Effector memory CD8-positive, alpha-beta T cell (primary cell): ENCODE measurements around the gene PYM1.

Experiments used
- ATAC-seq: fragments of 150-1000 bp; cut with Tn5 transposase; replicated peaks from 2 replicates; pipeline ENCODE4 v1.10.0; 2021; ENCODE audit warnings: mild to moderate bottlenecking, moderate library complexity
- DNase-seq, 3 experiments: peaks; one replicate each; pipeline ENCODE4 v3.0.0; 2021
- H3K27ac Mint-ChIP-seq, 2 donors: one replicate each; pipeline ENCODE4 v1.8.0; 2022; ENCODE audit warnings: mild to moderate bottlenecking in 2 of 2, mixed read lengths in 2 of 2, moderate library complexity in 2 of 2
- H3K27me3 Mint-ChIP-seq, 2 donors: one replicate each; pipeline ENCODE4 v1.8.0; 2022; ENCODE audit warnings: mixed read lengths in 2 of 2
- H3K36me3 Mint-ChIP-seq: one replicate; pipeline ENCODE4 v1.8.0; 2022; ENCODE audit warnings: mild to moderate bottlenecking, moderate library complexity, mixed read lengths; ENCODE audit not compliant: insufficient read depth
- H3K4me1 Mint-ChIP-seq, 2 donors: one replicate each; pipeline ENCODE4 v1.8.0; 2022; ENCODE audit warnings: low read depth in 2 of 2, mixed read lengths in 2 of 2
- H3K4me3 Mint-ChIP-seq, 2 donors: one replicate each; pipeline ENCODE4 v1.8.0; 2022; ENCODE audit warnings: mild to moderate bottlenecking in 2 of 2, mixed read lengths in 2 of 2, moderate library complexity in 2 of 2
- H3K9me3 Mint-ChIP-seq, 2 donors: one replicate each; pipeline ENCODE4 v1.8.0; 2022; ENCODE audit warnings: mixed read lengths in 2 of 2

PYM1 gene

DNA sequence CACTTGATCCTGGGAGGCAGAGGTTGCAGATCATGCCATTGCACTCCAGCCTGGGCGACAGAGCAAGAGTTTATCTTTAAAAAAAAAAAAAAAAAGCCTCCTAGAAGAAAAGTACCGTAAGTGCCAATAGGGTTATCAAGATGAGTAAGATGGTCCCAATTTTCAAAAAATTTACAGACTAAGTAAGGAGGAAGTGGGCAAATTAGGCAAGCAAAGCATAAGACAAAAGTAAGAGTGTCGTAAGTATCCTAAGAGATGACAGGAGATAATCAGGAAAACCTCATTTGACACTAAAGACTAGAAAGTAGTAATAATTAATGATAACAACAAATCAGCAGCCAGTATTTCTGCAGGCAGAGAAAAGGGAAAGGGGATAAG lies 12.2 kb downstream of the PYM1 start:
- no peaks in the 10 kb centered on the region for H3K9me3 Mint-ChIP-seq
- H3K4me1 Mint-ChIP-seq = peaks cover 17 to 24% of the 10 kb centered on the region in 2 donors
- no peak overlapping the region for H3K27ac Mint-ChIP-seq
- H3K4me3 Mint-ChIP-seq = no peak overlapping the region
- DNase-seq = no peak
- H3K27me3 Mint-ChIP-seq = no peaks in the 10 kb centered on the region
- H3K36me3 Mint-ChIP-seq = peaks cover 47% of the 10 kb centered on the region
- no peak for ATAC-seq

DNA sequence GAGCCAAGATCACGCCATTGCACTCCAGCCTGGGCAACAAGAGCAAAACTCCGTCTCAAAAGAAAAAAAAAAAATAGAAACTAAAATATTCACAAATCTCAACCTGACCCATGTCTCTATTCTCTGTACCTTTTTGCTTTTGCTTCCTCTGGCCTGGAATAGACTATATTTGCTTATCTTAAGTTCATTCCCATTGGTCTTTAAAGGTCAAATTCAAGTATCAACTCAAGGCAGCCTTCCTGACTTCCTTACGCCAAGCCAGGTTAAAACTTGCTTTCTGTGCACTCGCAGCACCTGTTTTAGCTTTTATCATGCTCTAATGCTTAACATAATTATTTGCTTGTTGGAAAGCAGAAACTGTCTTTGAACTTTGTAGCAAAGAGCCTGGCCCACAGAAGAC lies 14.8 kb downstream of the PYM1 start:
- no peaks in the 10 kb centered on the region for H3K27me3 Mint-ChIP-seq
- no peak for ATAC-seq

DNA sequence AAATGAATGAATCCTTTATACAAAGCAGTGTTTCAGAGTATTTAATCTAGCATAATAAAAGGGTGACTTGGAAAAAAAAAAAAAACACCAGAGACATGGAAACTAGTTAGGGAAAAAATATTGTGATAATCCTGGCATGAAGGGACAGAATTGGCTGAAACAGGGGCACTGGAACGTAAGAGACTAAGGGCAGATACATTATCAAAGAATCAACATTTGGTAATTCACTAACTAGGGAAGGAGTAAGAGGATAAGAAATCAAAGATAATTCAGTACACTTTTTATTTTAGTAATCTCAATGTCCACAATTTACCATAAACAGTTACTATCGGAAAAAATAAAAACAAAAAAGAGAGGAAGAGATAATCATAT lies 18.2 kb downstream of the PYM1 start:
- no peaks in the 10 kb centered on the region for H3K27me3 Mint-ChIP-seq
- no peak for ATAC-seq
- H3K27ac Mint-ChIP-seq = peak overlapping the region in 1 of 2 donors; percentile 39
- no peaks in the 10 kb centered on the region for H3K9me3 Mint-ChIP-seq
- no peak overlapping the region for H3K4me3 Mint-ChIP-seq
- H3K36me3 Mint-ChIP-seq = peaks cover 26% of the 10 kb centered on the region
- peaks cover 15 to 23% of the 10 kb centered on the region in 2 donors for H3K4me1 Mint-ChIP-seq
- no peak for DNase-seq

More for the DNA sequence above, 14.8 kb downstream of the PYM1 start:
- DNase-seq = no peak
- Mint-ChIP-seq H3K9me3 (no peaks in the 10 kb centered on the region), H3K4me3 (no peak overlapping the region), H3K36me3 (peaks cover 40% of the 10 kb centered on the region), H3K27ac (peak overlapping the region; percentile 6 to 47), H3K4me1 (peaks cover 19 to 33% of the 10 kb centered on the region in 2 donors)

GRCh38 chr12:55908726-55909512 lies 18.8 kb downstream of the PYM1 start:
- H3K27me3 Mint-ChIP-seq = no peaks in the 10 kb centered on the region
- H3K27ac Mint-ChIP-seq = peak overlapping the region; percentile 30 to 39
- peaks cover 10 to 19% of the 10 kb centered on the region in 2 donors for H3K4me1 Mint-ChIP-seq
- ATAC-seq = no peak
- H3K9me3 Mint-ChIP-seq = no peaks in the 10 kb centered on the region
- DNase-seq = no peak
- H3K36me3 Mint-ChIP-seq = peaks cover 20% of the 10 kb centered on the region
- no peak overlapping the region for H3K4me3 Mint-ChIP-seq

DNA sequence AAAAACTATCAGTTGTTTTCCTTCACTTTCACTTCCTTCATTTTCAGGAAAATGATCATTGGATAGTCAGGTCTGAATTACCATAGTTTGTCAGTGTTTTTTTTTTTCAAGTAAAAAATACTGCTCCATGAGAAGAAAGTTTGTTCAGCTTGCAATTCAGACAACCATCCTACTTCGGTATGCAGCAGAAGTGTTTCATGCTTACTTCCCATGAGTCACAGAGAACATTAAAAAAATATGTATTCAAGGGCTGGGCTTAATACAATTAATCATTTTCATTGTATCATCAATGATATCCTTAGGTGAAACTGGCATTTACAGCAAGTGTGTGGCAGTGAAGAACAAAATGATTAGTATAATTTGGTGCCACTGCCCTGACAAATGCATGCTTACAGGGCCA lies 21.6 kb downstream of the PYM1 start:
- Mint-ChIP-seq H3K4me3 (no peak overlapping the region), H3K27me3 (no peaks in the 10 kb centered on the region), H3K9me3 (no peaks in the 10 kb centered on the region), H3K36me3 (peaks cover 24% of the 10 kb centered on the region), H3K4me1 (peaks cover 3 to 13% of the 10 kb centered on the region in 2 donors), H3K27ac (no peak overlapping the region)
- ATAC-seq (no peak), DNase-seq (no peak)

DNA sequence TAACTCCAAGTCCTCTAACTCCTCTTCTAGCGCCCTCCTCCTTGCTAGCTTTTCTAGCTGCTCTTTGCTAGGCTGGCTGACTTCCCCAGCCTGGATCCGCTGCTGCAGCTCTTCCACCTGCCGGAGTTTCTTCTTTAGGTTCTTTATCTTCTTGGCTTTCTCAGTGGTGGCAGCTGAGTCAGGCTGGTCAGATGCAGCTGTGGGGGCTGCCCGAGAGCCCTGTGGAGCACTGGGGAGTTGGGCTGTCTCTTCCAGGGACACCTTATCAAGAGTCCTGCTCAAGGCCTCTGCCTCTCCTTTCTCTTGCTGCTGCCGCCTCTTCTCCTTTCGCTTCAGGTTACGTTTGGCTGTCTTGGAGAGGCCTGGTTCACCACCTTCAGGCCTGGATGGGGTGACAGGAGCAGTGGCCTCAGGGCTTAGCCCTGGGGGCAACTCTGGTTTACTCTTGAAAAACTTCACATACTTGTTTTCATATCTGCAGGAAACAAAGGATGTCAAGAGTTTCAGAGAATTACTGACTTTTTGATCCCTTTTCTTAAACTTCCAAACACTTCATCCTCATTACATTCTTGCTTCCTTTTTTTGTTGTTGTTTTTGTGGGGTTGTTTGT lies 25.7 kb downstream of the PYM1 start:
- H3K9me3 Mint-ChIP-seq = no peaks in the 10 kb centered on the region
- no peak overlapping the region for H3K4me3 Mint-ChIP-seq
- H3K36me3 Mint-ChIP-seq = peaks cover 31% of the 10 kb centered on the region
- H3K4me1 Mint-ChIP-seq = peaks cover 2 to 4% of the 10 kb centered on the region in 2 donors
- H3K27me3 Mint-ChIP-seq = no peaks in the 10 kb centered on the region
- H3K27ac Mint-ChIP-seq = peak overlapping the region; percentile 70 to 84
- ATAC-seq (no peak), DNase-seq (no peak)

GRCh38 chr12:55899082-55899481 lies 28.6 kb downstream of the PYM1 start:
- Mint-ChIP-seq H3K4me3 (no peak overlapping the region), H3K36me3 (peaks cover 31% of the 10 kb centered on the region), H3K27me3 (no peaks in the 10 kb centered on the region), H3K4me1 (peaks cover 2 to 4% of the 10 kb centered on the region in 2 donors), H3K9me3 (no peaks in the 10 kb centered on the region), H3K27ac (peak overlapping the region; percentile 59 to 65)
- ATAC-seq = no peak
- no peak for DNase-seq

DNA sequence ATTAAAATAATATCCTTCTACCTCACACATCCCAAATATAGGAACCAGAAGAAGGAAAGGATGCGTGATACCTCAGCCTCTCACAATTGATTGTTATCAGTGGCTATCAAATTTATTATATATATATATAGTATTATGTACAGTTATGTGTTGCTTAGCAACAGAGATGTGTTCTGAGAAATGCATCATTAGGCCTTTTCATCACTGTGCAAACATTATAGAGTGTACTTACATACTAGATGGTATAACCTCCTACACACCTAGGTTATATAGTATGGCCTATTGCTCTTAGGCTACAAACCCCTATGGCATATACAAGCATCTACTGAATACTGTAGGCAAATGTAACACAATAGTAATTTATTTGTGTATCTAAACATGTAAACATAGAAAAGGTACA lies 34.0 kb downstream of the PYM1 start:
- H3K27ac Mint-ChIP-seq = peak overlapping the region in 1 of 2 donors; percentile 20
- no peaks in the 10 kb centered on the region for H3K36me3 Mint-ChIP-seq
- no peaks in the 10 kb centered on the region for H3K9me3 Mint-ChIP-seq
- H3K4me1 Mint-ChIP-seq = no peaks in the 10 kb centered on the region
- ATAC-seq (no peak), DNase-seq (no peak)
- no peak overlapping the region for H3K4me3 Mint-ChIP-seq
- H3K27me3 Mint-ChIP-seq = no peaks in the 10 kb centered on the region

DNA sequence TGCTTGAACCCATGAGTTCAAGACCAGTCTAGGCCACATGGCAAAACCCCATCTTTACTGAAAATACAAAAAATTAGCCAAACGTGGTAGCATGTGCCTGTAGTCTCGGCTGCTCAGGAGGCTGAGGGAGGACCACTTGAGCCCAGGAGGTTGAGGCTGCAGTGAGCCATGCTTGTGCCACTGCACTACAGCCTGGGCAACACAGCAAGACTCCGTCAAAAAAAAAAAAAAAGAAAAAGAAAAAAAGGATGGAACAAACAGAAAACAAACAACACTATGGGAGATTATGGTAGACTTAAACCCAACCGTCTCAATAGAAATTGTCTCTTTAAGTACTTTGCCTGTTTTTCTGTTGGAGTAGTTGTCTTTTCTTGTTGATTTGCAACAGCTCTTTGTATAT lies 36.4 kb downstream of the PYM1 start:
- DNase-seq (no peak), ATAC-seq (no peak)
- Mint-ChIP-seq H3K4me3 (no peak overlapping the region), H3K36me3 (no peaks in the 10 kb centered on the region), H3K9me3 (no peaks in the 10 kb centered on the region), H3K4me1 (no peaks in the 10 kb centered on the region), H3K27ac (no peak overlapping the region), H3K27me3 (no peaks in the 10 kb centered on the region)

- no peaks in the 10 kb centered on the region for H3K36me3 Mint-ChIP-seq
- H3K27me3 Mint-ChIP-seq = no peaks in the 10 kb centered on the region
- ATAC-seq (no peak), DNase-seq (no peak)
- H3K27ac Mint-ChIP-seq = no peak overlapping the region
- no peak overlapping the region for H3K4me3 Mint-ChIP-seq
- H3K4me1 Mint-ChIP-seq = no peaks in the 10 kb centered on the region
- no peaks in the 10 kb centered on the region for H3K9me3 Mint-ChIP-seq
These were observed 42.6 kb downstream of the PYM1 start for GRCh38 chr12:55885113-55885512.

- Mint-ChIP-seq H3K36me3 (no peaks in the 10 kb centered on the region), H3K4me1 (no peaks in the 10 kb centered on the region), H3K9me3 (peaks cover 0 to 10% of the 10 kb centered on the region in 2 donors), H3K27ac (no peak overlapping the region), H3K27me3 (no peaks in the 10 kb centered on the region), H3K4me3 (no peak overlapping the region)
- ATAC-seq (no peak), DNase-seq (no peak)
These were observed 49.9 kb downstream of the PYM1 start for GRCh38 chr12:55877824-55878223.

- Mint-ChIP-seq H3K36me3 (no peaks in the 10 kb centered on the region), H3K4me1 (peaks cover 0 to 2% of the 10 kb centered on the region in 2 donors), H3K27ac (no peak overlapping the region), H3K4me3 (no peak overlapping the region), H3K9me3 (peaks cover 0 to 10% of the 10 kb centered on the region in 2 donors), H3K27me3 (no peaks in the 10 kb centered on the region)
- DNase-seq = no peak
- ATAC-seq = no peak
These were observed 51.8 kb downstream of the PYM1 start for GRCh38 chr12:55875704-55876467.

GRCh38 chr12:55874443-55874842 lies 53.3 kb downstream of the PYM1 start:
- no peak overlapping the region for H3K27ac Mint-ChIP-seq
- DNase-seq (no peak), ATAC-seq (no peak)
- H3K4me3 Mint-ChIP-seq = no peak overlapping the region
- H3K4me1 Mint-ChIP-seq = peaks cover 0 to 2% of the 10 kb centered on the region in 2 donors
- H3K27me3 Mint-ChIP-seq = no peaks in the 10 kb centered on the region
- H3K9me3 Mint-ChIP-seq = peaks cover 0 to 10% of the 10 kb centered on the region in 2 donors
- H3K36me3 Mint-ChIP-seq = no peaks in the 10 kb centered on the region
